GM19238 (cell line): ENCODE measurements around the gene FAM229A.
"Not testable (repeated sequence)": the region's sequence is repeated elsewhere in the genome, so short reads cannot be mapped to it uniquely, and the experiment has no call there.

Experiments used
- DNase-seq: peaks from one replicate; pipeline ENCODE4 v3.0.0; 2011; ENCODE audit warnings: low spot score; ENCODE audit not compliant: insufficient read length

FAM229A gene

GRCh38 chr1:32377541-32378220 is 15.4 kb upstream of the FAM229A start:
- DNase-seq: no peak

- no peak for DNase-seq
Observed at GRCh38 chr1:32376199-32376598, 13.9 kb upstream of the FAM229A start.

GRCh38 chr1:32373996-32374592 is 11.8 kb upstream of the FAM229A start:
- DNase-seq: no peak

DNA sequence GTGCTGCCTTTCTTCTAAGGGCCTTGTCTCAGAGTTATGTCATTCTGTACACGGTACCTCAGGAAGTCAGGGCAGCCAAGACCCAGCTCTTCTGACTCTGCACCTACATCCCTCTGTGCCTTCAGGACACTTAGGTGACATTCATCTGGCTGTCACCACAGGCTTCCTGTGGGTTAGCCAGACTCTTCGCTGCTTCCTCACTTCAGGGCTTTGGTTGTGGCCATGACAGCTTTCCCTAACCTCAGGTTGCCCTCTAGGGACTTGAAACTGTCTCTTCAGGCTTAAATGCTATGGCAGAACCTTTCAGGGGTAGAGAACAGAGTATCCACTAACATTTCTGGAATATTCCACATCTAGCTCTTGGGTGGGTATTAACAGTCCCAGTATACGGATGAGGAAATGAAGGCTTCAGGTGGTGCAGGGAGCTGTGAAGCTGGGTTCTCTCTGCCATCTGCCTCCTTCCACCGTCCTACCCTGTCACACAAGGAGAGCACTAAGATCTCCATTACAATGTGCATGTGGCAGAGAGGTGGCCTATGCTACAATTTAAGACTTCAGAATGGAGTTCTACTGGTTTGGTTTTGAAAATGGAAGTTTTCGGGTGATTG is 10.0 kb upstream of the FAM229A start:
- peak; percentile 43 for DNase-seq

DNA sequence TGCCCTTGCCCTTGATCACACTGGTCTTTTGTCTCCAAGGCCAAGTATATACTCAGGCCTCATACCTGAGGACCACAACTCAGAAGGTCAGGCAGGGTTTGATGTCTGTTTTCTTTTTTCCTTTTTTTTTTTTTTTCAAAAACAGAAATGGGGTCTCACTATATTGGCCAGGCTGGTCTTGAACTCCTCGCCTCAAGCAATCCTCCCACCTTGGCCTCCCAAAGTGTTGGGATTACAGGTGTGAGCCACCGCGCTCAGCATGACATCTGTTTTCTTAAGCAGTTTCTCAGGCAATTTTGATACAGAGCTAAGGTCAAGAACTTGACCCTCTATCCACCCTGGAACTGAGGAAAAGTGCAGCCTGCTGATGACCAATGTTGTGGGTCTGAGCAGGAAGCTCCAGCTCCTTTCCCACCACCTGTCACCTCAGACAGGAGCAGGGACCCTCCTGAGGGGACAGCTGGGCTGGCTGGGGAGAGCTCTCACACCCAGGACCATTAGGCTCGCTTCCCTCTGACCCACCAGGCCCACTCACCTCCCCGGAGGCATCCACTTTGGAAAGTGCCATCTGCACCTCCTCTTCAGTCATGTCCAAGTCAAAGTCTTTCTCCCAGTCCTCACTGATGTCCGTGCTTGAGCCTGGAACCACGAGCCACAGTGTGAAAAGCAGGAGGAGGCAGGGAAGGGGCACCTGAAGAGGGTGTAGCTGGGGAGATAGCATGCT is 5.8 kb upstream of the FAM229A start:
- DNase-seq: no peak

DNA sequence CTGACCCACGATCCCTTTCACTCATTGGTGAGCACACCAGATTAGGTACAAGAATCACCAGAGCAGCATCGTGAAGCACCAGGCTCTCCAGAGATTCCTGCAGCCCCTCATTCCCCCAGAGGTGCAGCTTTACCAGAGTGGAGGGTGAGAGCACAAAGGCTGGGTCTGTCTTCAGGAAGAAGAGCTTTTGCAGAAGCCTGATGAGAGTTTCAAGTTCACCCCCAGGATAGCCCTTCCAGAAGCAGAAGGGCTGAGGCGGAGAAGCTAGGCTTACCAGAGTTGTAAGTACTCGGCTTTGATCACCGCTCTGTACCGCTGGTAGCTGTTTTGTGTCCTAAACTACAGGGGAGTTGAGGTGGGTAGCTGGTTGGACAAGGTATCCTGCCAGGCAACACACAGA is 3.2 kb upstream of the FAM229A start:
- DNase-seq: no peak

GRCh38 chr1:32364836-32365235 is 2.6 kb upstream of the FAM229A start:
- no peak for DNase-seq

GRCh38 chr1:32363713-32364112 is 1.4 kb upstream of the FAM229A start:
- no peak for DNase-seq

DNA sequence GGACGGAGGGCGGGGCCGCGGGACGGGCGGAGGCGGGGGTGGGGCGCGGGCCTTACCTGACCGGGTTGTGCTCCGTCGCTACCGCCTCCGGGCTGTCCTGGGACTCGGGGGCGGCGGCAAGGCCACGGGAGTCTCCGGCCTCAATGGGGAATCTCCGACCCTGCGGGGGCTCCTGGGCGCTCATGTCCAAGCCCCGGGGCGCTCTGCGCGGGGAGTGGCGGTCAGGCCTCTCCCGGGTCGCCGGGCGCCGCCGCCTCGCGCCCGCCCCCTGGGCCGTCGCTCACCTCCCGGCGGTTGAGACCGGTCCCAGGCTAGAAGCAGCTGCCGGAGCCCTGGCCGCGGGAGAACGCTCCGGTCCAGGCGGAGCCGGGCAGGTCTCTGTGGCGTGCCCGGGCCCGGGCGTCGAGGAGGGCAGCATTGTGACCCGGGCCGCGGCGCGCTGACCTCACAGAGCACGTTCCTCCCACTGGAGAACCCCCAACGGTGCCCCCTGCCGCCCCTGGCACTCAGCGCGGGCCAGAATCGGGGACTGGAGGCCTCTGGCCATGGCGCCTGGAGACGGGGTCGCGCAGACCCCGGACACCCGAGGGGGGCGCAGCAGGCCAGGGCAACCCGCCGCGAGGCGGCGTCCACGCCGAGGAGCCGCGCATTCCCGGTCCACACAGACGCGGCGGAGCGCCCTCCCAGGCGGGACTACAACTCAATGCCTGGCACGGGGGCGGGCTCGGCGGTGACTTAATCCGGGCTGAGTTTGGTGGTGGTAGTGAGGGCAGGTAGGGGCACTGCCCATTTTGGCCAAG is 411 bp downstream of the FAM229A start:
- DNase-seq: no peak

GRCh38 chr1:32361308-32361673 is 994 bp downstream of the FAM229A start:
- no peak for DNase-seq

DNA sequence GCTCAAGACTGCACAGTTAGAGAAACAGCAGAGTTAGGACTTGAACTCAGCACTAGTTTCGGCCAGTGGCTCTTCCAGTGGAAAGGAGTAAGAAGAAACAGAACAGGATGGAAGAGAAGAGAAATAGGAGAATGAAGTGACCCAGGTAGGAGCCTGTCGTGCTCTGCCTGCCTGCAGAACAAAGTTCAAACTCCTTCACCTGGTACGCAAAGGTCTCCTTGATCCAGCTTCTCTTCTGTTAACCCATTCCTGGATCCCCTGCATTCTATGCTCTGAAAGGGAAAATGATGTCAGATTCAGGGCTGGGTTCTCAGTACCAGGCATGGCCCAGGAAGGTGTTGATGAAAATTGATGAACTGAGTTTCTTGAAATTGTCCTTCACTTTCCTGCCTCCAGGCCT is 3.9 kb downstream of the FAM229A start:
- DNase-seq: no peak

GRCh38 chr1:32357614-32358013 is 4.7 kb downstream of the FAM229A start:
- no peak for DNase-seq

DNA sequence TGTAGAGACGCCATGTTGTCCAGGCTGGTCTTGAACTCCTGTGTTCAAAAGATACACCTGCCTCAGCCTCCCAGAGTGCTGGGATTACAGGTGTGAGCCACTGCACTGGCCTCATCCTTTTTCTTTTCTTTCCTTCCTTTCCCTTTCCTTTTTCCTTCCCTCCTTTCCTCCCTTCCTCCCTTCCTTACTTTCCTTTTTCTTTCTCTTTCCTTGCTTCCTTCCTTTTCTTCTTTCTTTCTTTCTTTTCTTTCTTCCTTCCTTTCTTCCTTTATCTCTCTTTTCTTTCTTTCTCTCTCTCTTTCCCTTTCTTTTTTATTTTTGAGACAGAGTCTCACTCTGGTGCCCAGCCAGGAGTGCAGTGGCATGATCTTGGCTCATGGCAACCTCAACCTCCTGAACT is 5.8 kb downstream of the FAM229A start:
- no peak for DNase-seq

GRCh38 chr1:32355778-32356177 is 6.5 kb downstream of the FAM229A start:
- not testable (repeated sequence) for DNase-seq

GRCh38 chr1:32353886-32354570 is 8.3 kb downstream of the FAM229A start:
- no peak for DNase-seq

- DNase-seq: no peak
Observed at GRCh38 chr1:32353431-32353830, 8.9 kb downstream of the FAM229A start.

- DNase-seq: no peak
Observed at GRCh38 chr1:32352831-32353383, 9.4 kb downstream of the FAM229A start.

- no peak for DNase-seq
Observed at GRCh38 chr1:32352239-32352745, 10.0 kb downstream of the FAM229A start.

DNA sequence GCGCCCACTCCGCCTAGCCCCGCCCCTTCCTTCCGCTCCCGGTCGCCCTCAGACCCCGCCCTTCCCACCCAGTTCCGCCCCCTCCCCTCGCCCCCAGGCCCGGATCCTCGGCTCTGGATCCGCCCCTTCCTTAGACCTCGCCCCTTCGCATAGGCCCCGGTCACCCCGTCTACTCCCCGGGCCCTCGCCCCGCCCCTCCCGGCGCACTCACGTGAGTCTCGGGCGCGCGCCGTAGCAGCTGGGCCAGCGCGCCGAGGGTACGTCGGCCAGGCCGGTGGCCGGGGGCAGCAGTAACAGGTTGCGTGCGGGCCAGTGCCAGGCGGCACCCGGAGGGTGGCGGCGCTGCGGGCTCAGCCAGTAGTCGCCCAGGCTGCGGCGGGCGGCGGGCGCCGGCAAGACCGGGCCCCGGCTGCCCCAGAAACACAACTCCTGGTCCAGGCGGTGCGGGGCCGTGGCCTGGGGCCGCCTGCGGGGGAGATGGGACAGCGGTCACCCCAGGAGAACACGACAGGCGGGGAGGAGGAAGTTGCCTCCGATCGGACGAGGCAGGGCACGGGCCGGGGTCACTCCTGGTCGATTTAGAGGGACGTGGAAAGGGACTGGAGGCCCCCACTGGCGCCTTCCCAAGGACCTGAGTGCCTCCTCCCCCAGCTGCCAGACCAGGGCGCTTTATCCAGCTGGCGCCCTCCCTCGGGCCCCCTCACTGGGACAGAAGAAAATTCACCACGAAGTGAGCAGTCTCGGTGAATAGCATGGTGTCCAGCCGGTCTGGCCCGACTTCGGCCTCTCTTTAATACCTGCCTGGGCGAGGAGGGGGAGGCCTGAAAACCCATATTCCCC is 10.7 kb downstream of the FAM229A start:
- DNase-seq: peak; percentile 96
